Trophoblast cell (in vitro differentiated cells and primary cell): ENCODE results near the gene HDAC9.

ENCODE experiments used
- DNase-seq, 2 donors: peaks; one replicate each; pipeline ENCODE4 v3.0.0-alpha.2; 2016
- H2AFZ ChIP-seq: 2 replicates; pipeline ENCODE4 v1.6.1; 2013; ENCODE audit warnings: low read length, moderate library complexity, mild to moderate bottlenecking; ENCODE audit not compliant: insufficient read depth, poor library complexity
- H2AK5ac ChIP-seq: 2 replicates; pipeline ENCODE4 v1.6.1; 2013; ENCODE audit warnings: mild to moderate bottlenecking, low read length
- H2BK120ac ChIP-seq: 2 replicates; pipeline ENCODE4 v1.6.1; 2013; ENCODE audit warnings: low read length, mild to moderate bottlenecking, moderate library complexity; ENCODE audit not compliant: insufficient read depth, poor library complexity
- H2BK12ac ChIP-seq: 2 replicates; pipeline ENCODE4 v1.6.1; 2013; ENCODE audit warnings: mild to moderate bottlenecking, low read length, moderate library complexity
- H2BK5ac ChIP-seq: 2 replicates; pipeline ENCODE4 v1.6.1; 2013; ENCODE audit warnings: low read length, low read depth, moderate library complexity, mild to moderate bottlenecking; ENCODE audit not compliant: poor library complexity
- H3K14ac ChIP-seq: 2 replicates; pipeline ENCODE4 v1.6.1; 2013; ENCODE audit warnings: mild to moderate bottlenecking, low read length
- H3K18ac ChIP-seq: 2 replicates; pipeline ENCODE4 v1.6.1; 2013; ENCODE audit warnings: mild to moderate bottlenecking, low read length
- H3K23ac ChIP-seq: 2 replicates; pipeline ENCODE4 v1.6.1; 2013; ENCODE audit warnings: low read length
- H3K27ac ChIP-seq: 2 replicates; pipeline ENCODE4 v1.5.1; 2013; ENCODE audit warnings: low read depth, mild to moderate bottlenecking, inconsistent platforms, low read length, moderate library complexity
- H3K27me3 ChIP-seq: 2 replicates; pipeline ENCODE4 v1.6.1; 2013; ENCODE audit warnings: inconsistent platforms, mild to moderate bottlenecking, low read length, moderate library complexity; ENCODE audit not compliant: insufficient read depth
- H3K36me3 ChIP-seq, 2 experiments: 1 replicate in 1 of 2; 2 replicates in 1 of 2; pipeline ENCODE4 v1.6.1; 2013; ENCODE audit warnings: low read length in 2 of 2, mild to moderate bottlenecking in 2 of 2, moderate library complexity in 1 of 2; ENCODE audit not compliant: insufficient read depth in 2 of 2, control insufficient read depth in 1 of 2
- H3K4ac ChIP-seq: 2 replicates; pipeline ENCODE4 v1.6.1; 2013; ENCODE audit warnings: low read depth, mild to moderate bottlenecking, low read length, moderate library complexity
- H3K4me1 ChIP-seq, 2 experiments: 1 replicate in 1 of 2; 2 replicates in 1 of 2; pipeline ENCODE4 v1.6.1; 2013; ENCODE audit warnings: low read length in 2 of 2, mild to moderate bottlenecking in 2 of 2, moderate library complexity in 1 of 2; ENCODE audit not compliant: insufficient read depth in 2 of 2, control insufficient read depth in 1 of 2
- H3K4me2 ChIP-seq: 2 replicates; pipeline ENCODE4 v1.6.1; 2013; ENCODE audit warnings: inconsistent platforms, mild to moderate bottlenecking, low read length, moderate library complexity
- H3K4me3 ChIP-seq: 2 replicates; pipeline ENCODE4 v1.5.1; 2013; ENCODE audit warnings: mild to moderate bottlenecking, low read depth, low read length, inconsistent platforms
- H3K79me1 ChIP-seq: one replicate; pipeline ENCODE4 v1.6.1; 2013; ENCODE audit warnings: low read length
- H3K79me2 ChIP-seq: 2 replicates; pipeline ENCODE4 v1.6.1; 2013; ENCODE audit warnings: low read length, mild to moderate bottlenecking; ENCODE audit not compliant: control insufficient read depth, insufficient read depth, poor library complexity
- H3K9ac ChIP-seq: 2 replicates; pipeline ENCODE4 v1.6.1; 2013; ENCODE audit warnings: mild to moderate bottlenecking, low read length
- H3K9me3 ChIP-seq: 2 replicates; pipeline ENCODE4 v1.6.1; 2013; ENCODE audit warnings: low read depth, mild to moderate bottlenecking, control low read depth, inconsistent platforms, low read length; ENCODE audit not compliant: insufficient read depth
- H4K12ac ChIP-seq: 2 replicates; pipeline ENCODE4 v1.6.1; 2013; ENCODE audit warnings: low read depth, mild to moderate bottlenecking, low read length, moderate library complexity
- H4K8ac ChIP-seq: 2 replicates; pipeline ENCODE4 v1.6.1; 2013; ENCODE audit warnings: low read depth, mild to moderate bottlenecking, low read length, moderate library complexity
- H4K91ac ChIP-seq: one replicate; pipeline ENCODE4 v1.6.1; 2013; ENCODE audit warnings: low read depth, mild to moderate bottlenecking, low read length, moderate library complexity
- WGBS: extraction: QIAGEN DNeasy Blood & Tissue Kit; methylation state at CpG from one replicate; pipeline ENCODE4 v1.1.7; 2013; ENCODE audit warnings: missing lambda C conversion rate; ENCODE audit not compliant: insufficient read length, insufficient coverage; ENCODE audit errors: extremely low coverage; 5-methylcytosine and 5-hydroxymethylcytosine counted together

Gene HDAC9

GRCh38 chr7:18905316-18905943, 409.9 kb downstream of the HDAC9 start:
- WGBS = 100% methylated on average over 1 of the region's 2 CpGs
- H3K18ac ChIP-seq = no peak overlapping the region
- no peaks in the 10 kb centered on the region for H3K4me1 ChIP-seq
- no peak overlapping the region for H3K4ac ChIP-seq
- no peak for DNase-seq
- no peaks in the 10 kb centered on the region for H3K79me1 ChIP-seq
- no peaks in the 10 kb centered on the region for H3K27me3 ChIP-seq
- H3K9me3 ChIP-seq = no peaks in the 10 kb centered on the region
- H4K91ac ChIP-seq = no peak overlapping the region
- no peak overlapping the region for H3K23ac ChIP-seq
- no peak overlapping the region for H3K27ac ChIP-seq
- no peak overlapping the region for H2BK5ac ChIP-seq
- no peak overlapping the region for H2BK12ac ChIP-seq
- no peak overlapping the region for H2AK5ac ChIP-seq
- no peak overlapping the region for H3K9ac ChIP-seq
- no peaks in the 10 kb centered on the region for H3K36me3 ChIP-seq
- no peak overlapping the region for H3K4me2 ChIP-seq
- H3K4me3 ChIP-seq = no peak overlapping the region
- no peak overlapping the region for H3K14ac ChIP-seq
- no peak overlapping the region for H2AFZ ChIP-seq
- H2BK120ac ChIP-seq = no peak overlapping the region
- H4K12ac ChIP-seq = no peak overlapping the region
- no peaks in the 10 kb centered on the region for H3K79me2 ChIP-seq
- no peak overlapping the region for H4K8ac ChIP-seq

DNA sequence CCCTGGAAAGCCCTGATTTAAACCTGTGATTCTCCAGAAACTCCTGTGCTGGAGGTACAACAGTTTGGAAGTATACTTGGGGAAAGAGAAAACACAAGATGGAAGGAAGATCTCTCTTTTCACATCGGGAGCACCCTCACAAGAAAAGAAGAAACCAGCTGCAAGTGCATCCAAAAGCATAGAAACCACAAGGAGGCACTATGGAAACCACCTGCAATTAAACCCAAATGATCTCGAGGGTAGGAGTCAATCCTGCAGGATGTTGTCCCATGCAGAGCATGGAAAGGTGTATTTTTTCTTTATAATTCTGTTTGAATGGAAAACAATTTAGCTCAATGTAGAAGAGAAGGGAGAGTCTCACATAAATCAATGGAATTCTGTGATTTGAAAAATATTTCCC, 411.4 kb downstream of the HDAC9 start:
- Histone ChIP-seq H3K4me2 (no peak overlapping the region), H3K79me2 (no peaks in the 10 kb centered on the region), H4K12ac (no peak overlapping the region), H3K4me1 (no peaks in the 10 kb centered on the region), H4K8ac (no peak overlapping the region), H3K79me1 (no peaks in the 10 kb centered on the region), H2BK120ac (no peak overlapping the region), H2AK5ac (no peak overlapping the region), H3K4me3 (no peak overlapping the region), H4K91ac (no peak overlapping the region), H3K18ac (no peak overlapping the region), H2BK5ac (no peak overlapping the region), H3K14ac (no peak overlapping the region), H3K23ac (no peak overlapping the region), H3K27ac (no peak overlapping the region), H3K4ac (no peak overlapping the region), H3K9me3 (no peaks in the 10 kb centered on the region), H3K27me3 (no peaks in the 10 kb centered on the region), H3K36me3 (no peaks in the 10 kb centered on the region), H2BK12ac (no peak overlapping the region), H3K9ac (no peak overlapping the region), H2AFZ (no peak overlapping the region)
- DNase-seq = no peak
- WGBS = no CpG with 5 or more reads among the region's 2 CpGs

DNA sequence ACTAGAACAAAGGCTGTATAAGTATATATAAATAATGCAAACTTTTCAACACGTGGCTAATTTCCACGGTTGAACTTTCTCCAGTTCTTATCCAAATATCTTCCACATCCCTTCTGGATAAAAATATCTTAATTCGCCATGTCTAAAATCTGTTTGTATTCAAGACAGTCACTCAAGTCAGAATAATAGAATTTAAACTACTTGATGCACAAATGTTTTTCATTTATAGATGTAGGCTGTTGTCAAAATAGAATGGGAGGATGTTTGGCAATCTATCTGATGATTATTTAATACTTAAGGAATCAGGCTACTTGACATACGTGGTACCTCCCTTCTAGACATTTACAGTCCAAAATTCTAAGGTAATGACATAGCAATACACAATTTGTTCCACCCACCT, 417.6 kb downstream of the HDAC9 start:
- H2AFZ ChIP-seq = no peak overlapping the region
- H3K9me3 ChIP-seq = no peaks in the 10 kb centered on the region
- no peak for DNase-seq
- no peaks in the 10 kb centered on the region for H3K27me3 ChIP-seq
- no peak overlapping the region for H3K27ac ChIP-seq
- no peaks in the 10 kb centered on the region for H3K36me3 ChIP-seq
- no peak overlapping the region for H3K23ac ChIP-seq
- H4K91ac ChIP-seq = no peak overlapping the region
- H3K18ac ChIP-seq = no peak overlapping the region
- H3K4ac ChIP-seq = no peak overlapping the region
- no peak overlapping the region for H3K4me2 ChIP-seq
- H2BK5ac ChIP-seq = no peak overlapping the region
- no peak overlapping the region for H2BK12ac ChIP-seq
- no peak overlapping the region for H4K8ac ChIP-seq
- H3K79me2 ChIP-seq = no peaks in the 10 kb centered on the region
- no peak overlapping the region for H3K9ac ChIP-seq
- WGBS = no CpG with 5 or more reads among the region's 4 CpGs
- H3K4me3 ChIP-seq = no peak overlapping the region
- H2AK5ac ChIP-seq = no peak overlapping the region
- H3K14ac ChIP-seq = no peak overlapping the region
- H3K4me1 ChIP-seq = no peaks in the 10 kb centered on the region
- H4K12ac ChIP-seq = no peak overlapping the region
- no peaks in the 10 kb centered on the region for H3K79me1 ChIP-seq
- no peak overlapping the region for H2BK120ac ChIP-seq

- H3K4me2 ChIP-seq = no peak overlapping the region
- no peak for DNase-seq
- no peaks in the 10 kb centered on the region for H3K36me3 ChIP-seq
- H3K9me3 ChIP-seq = no peaks in the 10 kb centered on the region
- H3K79me1 ChIP-seq = no peaks in the 10 kb centered on the region
- no peak overlapping the region for H4K91ac ChIP-seq
- no peak overlapping the region for H2AFZ ChIP-seq
- H3K4me3 ChIP-seq = no peak overlapping the region
- H3K4me1 ChIP-seq = no peaks in the 10 kb centered on the region
- H2BK120ac ChIP-seq = no peak overlapping the region
- no peaks in the 10 kb centered on the region for H3K79me2 ChIP-seq
- no peak overlapping the region for H2BK12ac ChIP-seq
- H3K4ac ChIP-seq = no peak overlapping the region
- no peak overlapping the region for H3K23ac ChIP-seq
- no peak overlapping the region for H3K9ac ChIP-seq
- no peak overlapping the region for H3K14ac ChIP-seq
- no peak overlapping the region for H3K27ac ChIP-seq
- no peak overlapping the region for H4K8ac ChIP-seq
- H3K27me3 ChIP-seq = no peaks in the 10 kb centered on the region
- H2AK5ac ChIP-seq = no peak overlapping the region
- H2BK5ac ChIP-seq = no peak overlapping the region
- no peak overlapping the region for H4K12ac ChIP-seq
- H3K18ac ChIP-seq = no peak overlapping the region
- no CpG with 5 or more reads among the region's 3 CpGs for WGBS
Observed at GRCh38 chr7:18916826-18917225, 421.3 kb downstream of the HDAC9 start.
